Panc1 (cell line): ENCODE measurements around the gene AARS1. TPM values are rescaled to one million over a fixed set of nuclear protein-coding genes. Genes with fewer than 3 reads are reported as not detected.
"Not testable (repeated sequence)": the region's sequence is repeated elsewhere in the genome, so short reads cannot be mapped to it uniquely, and the experiment has no call there.

Experiments used
- ATAC-seq: fragments of 200-7000 bp; cut with Tn5 transposase; 2 replicates; pipeline ENCODE4 v1.9.1; 2020; ENCODE audit warnings: mild to moderate bottlenecking, moderate library complexity
- BruUV-seq: library from RNA; stranded (reverse); fragments of 400-500 nt; replicated peaks from 2 replicates; lab custom pipeline; 2021; lab: Mats Ljungman, UMichigan
- CTCF ChIA-PET: fragments of 300-600 bp; sonication (Branson Sonifier 250); formaldehyde crosslinking; loops from one replicate; lab custom pipeline; 2022; ENCODE audit warnings: antibody characterized with exemption; lab: Charles Lee
- POLR2A ChIA-PET: fragments of 300-600 bp; sonication (Branson Sonifier 250); formaldehyde crosslinking; loops from one replicate; lab custom pipeline; 2022; ENCODE audit warnings: antibody characterized with exemption; lab: Charles Lee
- DNase-seq: peaks from one replicate; pipeline ENCODE4 v3.0.0-alpha.2; 2010; ENCODE audit warnings: low read depth, low spot score
- H3K27ac ChIP-seq: 2 replicates; pipeline ENCODE4 v1.5.1; 2011; ENCODE audit warnings: mild to moderate bottlenecking, low read length, inconsistent platforms
- H3K27me3 ChIP-seq: fragments of 200-500 bp; sonication (Bioruptor generic); 2 replicates; pipeline ENCODE4 v1.6.0; 2014; ENCODE audit warnings: low read length, inconsistent platforms; ENCODE audit not compliant: control insufficient read depth, insufficient read depth
- H3K36me3 ChIP-seq: fragments of 200-500 bp; sonication (Bioruptor generic); 2 replicates; pipeline ENCODE4 v1.5.1; 2014; ENCODE audit warnings: inconsistent platforms, mild to moderate bottlenecking, low read length, moderate library complexity; ENCODE audit not compliant: control insufficient read depth, insufficient read depth
- H3K4me1 ChIP-seq: 2 replicates; pipeline ENCODE4 v1.5.1; 2011; ENCODE audit warnings: inconsistent platforms, mild to moderate bottlenecking, low read length, moderate library complexity; ENCODE audit not compliant: control insufficient read depth, insufficient read depth
- H3K4me3 ChIP-seq, 2 experiments: 2 replicates each; pipeline ENCODE4 v1.5.1; 2011 to 2012; ENCODE audit warnings: low read depth in 2 of 2, low read length in 2 of 2, mild to moderate bottlenecking in 2 of 2, inconsistent platforms in 1 of 2, moderate library complexity in 1 of 2
- H3K9me3 ChIP-seq: fragments of 200-500 bp; sonication (Bioruptor generic); 2 replicates; pipeline ENCODE4 v1.5.1; 2014; ENCODE audit warnings: low read depth, mild to moderate bottlenecking, inconsistent platforms, low read length, moderate library complexity; ENCODE audit not compliant: control insufficient read depth, insufficient read depth
- in situ Hi-C: cut with HindIII; loops from 2 replicates; pipeline ENCODE4 v1.10.0; 2016; ENCODE audit warnings: low sequenced_read_pairs, low pct_unique_long_range_greater_than_20kb
- intact Hi-C: fragments of 100-400 bp; cut with micrococcal nuclease; formaldehyde crosslinking; loops from one replicate; pipeline ENCODE4 v1.10.0; 2022; ENCODE audit not compliant: unreplicated experiment
- total RNA-seq: library from RNA; stranded (reverse); gene quantifications from one replicate; pipeline ENCODE4 v1.2.1, GENCODE V29; 2021; ENCODE audit not compliant: unreplicated experiment

The AARS1 gene
- total RNA-seq, 1 experiment from 2014 or later = 115 TPM

GRCh38 chr16:70204668-70205405 lies 84.5 kb downstream of the AARS1 start:
- BruUV-seq, CTCF ChIA-PET, intact Hi-C loops, in situ Hi-C loops, ATAC-seq, H3K4me1 ChIP-seq, POLR2A ChIA-PET, H3K4me3 ChIP-seq, DNase-seq, H3K27me3 ChIP-seq, H3K36me3 ChIP-seq, H3K9me3 ChIP-seq, H3K27ac ChIP-seq: not testable (repeated sequence)

- H3K4me3 ChIP-seq, POLR2A ChIA-PET, CTCF ChIA-PET, H3K27ac ChIP-seq, intact Hi-C loops, BruUV-seq, H3K9me3 ChIP-seq, ATAC-seq, DNase-seq, H3K27me3 ChIP-seq, H3K36me3 ChIP-seq, in situ Hi-C loops, H3K4me1 ChIP-seq: not testable (repeated sequence)
Observed at GRCh38 chr16:70204010-70204409, 85.3 kb downstream of the AARS1 start.

- ATAC-seq, H3K4me3 ChIP-seq, CTCF ChIA-PET, in situ Hi-C loops, POLR2A ChIA-PET, H3K27me3 ChIP-seq, BruUV-seq, H3K4me1 ChIP-seq, H3K9me3 ChIP-seq, intact Hi-C loops, H3K36me3 ChIP-seq, DNase-seq, H3K27ac ChIP-seq: not testable (repeated sequence)
Observed at GRCh38 chr16:70203508-70203907, 85.8 kb downstream of the AARS1 start.

Other genes with a start within 250 kb of the AARS1 start
- 26.9 TPM for gene PDPR, start 175.2 kb downstream of the AARS1 start, total RNA-seq
- gene CLEC18C, start 115.7 kb downstream of the AARS1 start, total RNA-seq = not detected
- gene EXOSC6, start 37.6 kb downstream of the AARS1 start, total RNA-seq = 19.3 TPM
- gene DDX19B, start 9.7 kb upstream of the AARS1 start, total RNA-seq = 24.4 TPM
- gene DDX19A, start 57.4 kb upstream of the AARS1 start, total RNA-seq = 22.9 TPM
- gene ST3GAL2, start 149.6 kb upstream of the AARS1 start, total RNA-seq = 84.2 TPM
- gene FCSK, start 165.1 kb upstream of the AARS1 start, total RNA-seq = 16.9 TPM
- 45.4 TPM for gene COG4, start 234.0 kb upstream of the AARS1 start, total RNA-seq
- gene SF3B3, start 234.3 kb upstream of the AARS1 start, total RNA-seq = 253 TPM